ENCODE data around the gene ARID3C. TPM values are rescaled to one million over a fixed set of nuclear protein-coding genes. Genes with fewer than 3 reads are reported as not detected.
A peak's percentile ranks its signal among the peaks of the same experiment; 100 is the strongest.

The ARID3C gene
- polyA plus RNA-seq, 2 of the 4 experiments (the other 2 are of a cell fraction), result 0.09 to 0.12 TPM

DNA sequence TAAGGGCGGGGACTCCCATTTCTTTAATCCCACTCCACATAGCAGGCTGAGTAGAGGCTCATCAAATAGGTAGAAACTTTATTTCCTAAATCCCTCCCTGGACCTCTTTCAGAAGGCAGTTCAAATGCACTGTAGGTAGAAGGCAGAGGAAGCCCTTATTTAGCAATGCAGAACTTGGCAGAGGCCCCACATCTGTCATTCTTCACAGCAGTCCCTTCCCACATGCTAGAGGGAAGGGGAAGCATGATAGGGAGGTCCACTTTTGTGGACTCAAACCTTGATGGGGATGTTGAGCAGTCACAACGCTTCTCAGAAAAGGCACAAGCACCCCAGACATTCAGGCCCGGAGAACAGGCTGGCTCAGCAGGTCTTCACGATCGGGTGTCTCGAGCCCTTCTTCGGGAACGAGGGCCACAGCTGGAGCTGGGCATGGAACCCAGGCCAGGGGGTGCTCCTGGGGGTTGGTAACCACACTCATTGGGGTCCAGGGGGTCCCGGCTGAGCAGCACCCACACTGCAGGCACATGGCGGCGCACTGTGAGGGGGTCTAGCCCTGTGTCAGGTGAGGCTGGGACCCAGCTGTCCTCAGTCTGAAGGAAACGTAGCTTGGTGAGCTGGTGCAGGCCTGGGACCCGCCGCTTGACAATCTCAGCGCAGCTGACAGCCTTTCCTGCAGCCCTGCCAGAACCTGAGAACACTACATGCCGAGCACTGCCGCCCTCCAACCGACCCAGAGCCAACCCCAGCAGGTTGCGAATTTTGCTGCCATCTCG, 18.2 kb downstream of the ARID3C start:
- TF ChIP-seq HOXB13 (CRISPR knock-in tag; IDR thresholded peaks at IDR 0.05; ENCODE audit: low read depth) (no peak), CEBPB (IDR thresholded peaks at IDR 0.05) (no peak), EP300 (IDR thresholded peaks at IDR 0.05) (no peak), HDAC2 (IDR thresholded peaks at IDR 0.05) (no peak), FOXS1 (CRISPR knock-in tag; IDR thresholded peaks at IDR 0.05) (no peak), ZFP36 (IDR thresholded peaks at IDR 0.05; ENCODE audit: borderline replicate concordance, partially characterized antibody) (no peak), MYC (IDR thresholded peaks at IDR 0.05; ENCODE audit: borderline replicate concordance, low read length) (no peak), ESRRA (IDR thresholded peaks at IDR 0.05; ENCODE audit: borderline replicate concordance, low read length) (no peak), BHLHE40 (IDR thresholded peaks at IDR 0.05; ENCODE audit: low read depth, low read length) (no peak), TFCP2L1 (CRISPR knock-in tag; IDR thresholded peaks at IDR 0.05) (no peak)
- TF ChIP-seq, protein P1, sequence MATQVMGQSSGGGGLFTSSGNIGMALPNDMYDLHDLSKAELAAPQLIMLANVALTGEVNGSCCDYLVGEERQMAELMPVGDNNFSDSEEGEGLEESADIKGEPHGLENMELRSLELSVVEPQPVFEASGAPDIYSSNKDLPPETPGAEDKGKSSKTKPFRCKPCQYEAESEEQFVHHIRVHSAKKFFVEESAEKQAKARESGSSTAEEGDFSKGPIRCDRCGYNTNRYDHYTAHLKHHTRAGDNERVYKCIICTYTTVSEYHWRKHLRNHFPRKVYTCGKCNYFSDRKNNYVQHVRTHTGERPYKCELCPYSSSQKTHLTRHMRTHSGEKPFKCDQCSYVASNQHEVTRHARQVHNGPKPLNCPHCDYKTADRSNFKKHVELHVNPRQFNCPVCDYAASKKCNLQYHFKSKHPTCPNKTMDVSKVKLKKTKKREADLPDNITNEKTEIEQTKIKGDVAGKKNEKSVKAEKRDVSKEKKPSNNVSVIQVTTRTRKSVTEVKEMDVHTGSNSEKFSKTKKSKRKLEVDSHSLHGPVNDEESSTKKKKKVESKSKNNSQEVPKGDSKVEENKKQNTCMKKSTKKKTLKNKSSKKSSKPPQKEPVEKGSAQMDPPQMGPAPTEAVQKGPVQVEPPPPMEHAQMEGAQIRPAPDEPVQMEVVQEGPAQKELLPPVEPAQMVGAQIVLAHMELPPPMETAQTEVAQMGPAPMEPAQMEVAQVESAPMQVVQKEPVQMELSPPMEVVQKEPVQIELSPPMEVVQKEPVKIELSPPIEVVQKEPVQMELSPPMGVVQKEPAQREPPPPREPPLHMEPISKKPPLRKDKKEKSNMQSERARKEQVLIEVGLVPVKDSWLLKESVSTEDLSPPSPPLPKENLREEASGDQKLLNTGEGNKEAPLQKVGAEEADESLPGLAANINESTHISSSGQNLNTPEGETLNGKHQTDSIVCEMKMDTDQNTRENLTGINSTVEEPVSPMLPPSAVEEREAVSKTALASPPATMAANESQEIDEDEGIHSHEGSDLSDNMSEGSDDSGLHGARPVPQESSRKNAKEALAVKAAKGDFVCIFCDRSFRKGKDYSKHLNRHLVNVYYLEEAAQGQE (IDR thresholded peaks at IDR 0.05), result no peak
- TF ChIP-seq, protein P2, sequence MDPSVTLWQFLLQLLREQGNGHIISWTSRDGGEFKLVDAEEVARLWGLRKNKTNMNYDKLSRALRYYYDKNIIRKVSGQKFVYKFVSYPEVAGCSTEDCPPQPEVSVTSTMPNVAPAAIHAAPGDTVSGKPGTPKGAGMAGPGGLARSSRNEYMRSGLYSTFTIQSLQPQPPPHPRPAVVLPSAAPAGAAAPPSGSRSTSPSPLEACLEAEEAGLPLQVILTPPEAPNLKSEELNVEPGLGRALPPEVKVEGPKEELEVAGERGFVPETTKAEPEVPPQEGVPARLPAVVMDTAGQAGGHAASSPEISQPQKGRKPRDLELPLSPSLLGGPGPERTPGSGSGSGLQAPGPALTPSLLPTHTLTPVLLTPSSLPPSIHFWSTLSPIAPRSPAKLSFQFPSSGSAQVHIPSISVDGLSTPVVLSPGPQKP (IDR thresholded peaks at IDR 0.05; ENCODE audit: low read depth, low read length), result no peak
- TF ChIP-seq, protein P3, sequence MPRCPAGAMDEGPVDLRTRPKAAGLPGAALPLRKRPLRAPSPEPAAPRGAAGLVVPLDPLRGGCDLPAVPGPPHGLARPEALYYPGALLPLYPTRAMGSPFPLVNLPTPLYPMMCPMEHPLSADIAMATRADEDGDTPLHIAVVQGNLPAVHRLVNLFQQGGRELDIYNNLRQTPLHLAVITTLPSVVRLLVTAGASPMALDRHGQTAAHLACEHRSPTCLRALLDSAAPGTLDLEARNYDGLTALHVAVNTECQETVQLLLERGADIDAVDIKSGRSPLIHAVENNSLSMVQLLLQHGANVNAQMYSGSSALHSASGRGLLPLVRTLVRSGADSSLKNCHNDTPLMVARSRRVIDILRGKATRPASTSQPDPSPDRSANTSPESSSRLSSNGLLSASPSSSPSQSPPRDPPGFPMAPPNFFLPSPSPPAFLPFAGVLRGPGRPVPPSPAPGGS (IDR thresholded peaks at IDR 0.05), result no peak
- TF ChIP-seq, protein P4, sequence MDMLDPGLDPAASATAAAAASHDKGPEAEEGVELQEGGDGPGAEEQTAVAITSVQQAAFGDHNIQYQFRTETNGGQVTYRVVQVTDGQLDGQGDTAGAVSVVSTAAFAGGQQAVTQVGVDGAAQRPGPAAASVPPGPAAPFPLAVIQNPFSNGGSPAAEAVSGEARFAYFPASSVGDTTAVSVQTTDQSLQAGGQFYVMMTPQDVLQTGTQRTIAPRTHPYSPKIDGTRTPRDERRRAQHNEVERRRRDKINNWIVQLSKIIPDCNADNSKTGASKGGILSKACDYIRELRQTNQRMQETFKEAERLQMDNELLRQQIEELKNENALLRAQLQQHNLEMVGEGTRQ (IDR thresholded peaks at IDR 0.05), result no peak
- H3K4me3 ChIP-seq, result peak overlapping the region; percentile 75
- peak overlapping the region; percentile 96 for H3K4me2 ChIP-seq
- H3K9me3 ChIP-seq, result no peaks in the 10 kb centered on the region
- CTCF ChIA-PET, result interaction anchor here (0.9 to 17.0 kb wide), 6 partner anchors 8 to 63 kb away, joined by 3 to 429 read pairs (median 5); partner anchors contain the start of genes ARID3C and SIGMAR1
- ATAC-seq (no peak), FAIRE-seq (no peak), DNase-seq (ENCODE audit: low read depth in 1 of 2, low spot score in 1 of 2) (no peak)
- POLR2A ChIA-PET, result no interaction called here
- H3K4me1 ChIP-seq, result peaks cover 18% of the 10 kb centered on the region; the same call in 1 of the 3 replicates
- peak overlapping the region; percentile 91 to 94; a peak in 4 of 6 replicates for H3K27ac ChIP-seq
- WGBS (ENCODE audit: missing lambda C conversion rate), result 96% methylated on average over 17 of the region's 20 CpGs

DNA sequence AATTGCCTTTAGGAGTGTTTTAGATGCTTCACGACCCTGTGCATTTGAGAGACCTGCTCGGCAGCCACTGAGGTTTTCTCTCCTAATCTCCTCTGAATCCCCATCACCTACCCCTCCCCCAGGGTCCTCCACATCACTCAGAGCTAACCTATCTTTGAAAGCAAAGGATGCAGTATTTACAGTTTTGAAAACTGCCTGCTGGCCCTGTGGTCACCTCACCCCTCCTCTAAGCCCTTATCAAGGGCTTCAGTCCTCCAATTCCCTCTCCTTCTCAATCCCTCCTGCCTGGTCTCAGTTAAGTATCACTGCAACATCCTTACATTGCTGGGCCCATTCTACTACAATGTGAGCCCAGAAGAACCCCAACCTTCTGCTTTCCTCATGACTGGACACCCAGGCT, 21.5 kb downstream of the ARID3C start:
- 71% methylated on average over 2 of the region's 2 CpGs for WGBS (ENCODE audit: missing lambda C conversion rate)
- Histone ChIP-seq H3K9me3 (no peaks in the 10 kb centered on the region), H3K4me3 (no peak overlapping the region), H3K27ac (no peak overlapping the region), H3K4me2 (no peak overlapping the region), H3K4me1 (peaks cover 15% of the 10 kb centered on the region; the same call in 1 of the 3 replicates)
- no peak for ATAC-seq
- FAIRE-seq, result no peak
- ChIA-PET CTCF (interaction anchor here (0.9 to 17.0 kb wide), 9 partner anchors 10 to 275 kb away, joined by 3 to 429 read pairs (median 3); partner anchors contain the start of genes ARID3C and SIGMAR1), POLR2A (interaction anchor here (0.6 kb wide), 1 partner anchor 191 kb away, joined by 3 read pairs; no protein-coding TSS in a partner anchor)
- DNase-seq (ENCODE audit: low read depth in 1 of 2, low spot score in 1 of 2), result no peak
- TF ChIP-seq KDM5A (IDR thresholded peaks at IDR 0.05), result no peak
- TF ChIP-seq JUN (IDR thresholded peaks at IDR 0.05), result no peak
- no peak for TF ChIP-seq ZSCAN20 (CRISPR knock-in tag; IDR thresholded peaks at IDR 0.05)
- no peak for TF ChIP-seq NPAS2 (CRISPR knock-in tag; IDR thresholded peaks at IDR 0.05; ENCODE audit: borderline replicate concordance)
- TF ChIP-seq TFCP2L1 (CRISPR knock-in tag; IDR thresholded peaks at IDR 0.05), result no peak
- TF ChIP-seq RARB (CRISPR knock-in tag; IDR thresholded peaks at IDR 0.05), result no peak

Measured in A549 (cell line).